OCI-LY1 (cell line): ENCODE results near the gene SEPTIN5.

ENCODE experiments used
- H2AFZ ChIP-seq: fragments of 200-600 bp; sonication (generic), shearing (Covaris generic); 2 replicates; pipeline ENCODE4 v1.6.0; 2014; ENCODE audit warnings: antibody characterized with exemption, mild to moderate bottlenecking, low read length
- H3F3A ChIP-seq: fragments of 200-600 bp; sonication (generic), shearing (Covaris generic); 2 replicates; pipeline ENCODE4 v1.6.0; 2014; ENCODE audit warnings: mild to moderate bottlenecking, antibody characterized with exemption, low read length, moderate library complexity; ENCODE audit not compliant: insufficient read depth
- H3K27ac ChIP-seq: fragments of 200-600 bp; sonication (generic); 2 replicates; pipeline ENCODE4 v1.5.1; 2014; ENCODE audit warnings: low read length, mixed run types, mild to moderate bottlenecking, low read depth; ENCODE audit not compliant: poor library complexity, severe bottlenecking
- H3K27me3 ChIP-seq: fragments of 200-600 bp; sonication (generic); 2 replicates; pipeline ENCODE4 v1.6.0; 2014; ENCODE audit warnings: antibody characterized with exemption, mild to moderate bottlenecking, low read length, moderate library complexity; ENCODE audit not compliant: insufficient read depth
- H3K36me3 ChIP-seq: fragments of 200-600 bp; sonication (generic); 2 replicates; pipeline ENCODE4 v1.6.1; 2014; ENCODE audit warnings: mild to moderate bottlenecking, antibody characterized with exemption, low read length, moderate library complexity, mixed read lengths; ENCODE audit not compliant: insufficient read depth
- H3K4me1 ChIP-seq: fragments of 200-600 bp; sonication (generic); 2 replicates; pipeline ENCODE4 v1.5.1; 2014; ENCODE audit warnings: mild to moderate bottlenecking, low read length, moderate library complexity; ENCODE audit not compliant: insufficient read depth, severe bottlenecking
- H3K4me2 ChIP-seq: fragments of 200-600 bp; sonication (generic), shearing (Covaris generic); 2 replicates; pipeline ENCODE4 v1.6.1; 2014; ENCODE audit warnings: low read length
- H3K4me3 ChIP-seq: fragments of 200-600 bp; sonication (generic); 2 replicates; pipeline ENCODE4 v1.5.1; 2014; ENCODE audit warnings: low read length, low read depth, mild to moderate bottlenecking, mixed read lengths; ENCODE audit not compliant: poor library complexity, severe bottlenecking
- H3K79me2 ChIP-seq: fragments of 200-600 bp; shearing (Covaris generic); 2 replicates; pipeline ENCODE4 v1.6.1; 2016; ENCODE audit warnings: mixed run types, low read length, mixed read lengths; ENCODE audit not compliant: insufficient read depth
- H3K9ac ChIP-seq: fragments of 200-600 bp; sonication (generic), shearing (Covaris generic); 2 replicates; pipeline ENCODE4 v1.6.1; 2014; ENCODE audit warnings: mild to moderate bottlenecking, low read length, mixed read lengths
- H3K9me2 ChIP-seq: fragments of 200-600 bp; sonication (generic), shearing (Covaris generic); 2 replicates; pipeline ENCODE4 v1.6.1; 2014; ENCODE audit warnings: low read depth, mild to moderate bottlenecking, low read length, mixed read lengths
- H3K9me3 ChIP-seq: fragments of 200-600 bp; shearing (Covaris generic); 2 replicates; pipeline ENCODE4 v1.6.1; 2014; ENCODE audit warnings: low read length, mixed read lengths
- H4K20me1 ChIP-seq: fragments of 200-600 bp; sonication (generic), shearing (Covaris generic); 2 replicates; pipeline ENCODE4 v1.6.0; 2016; ENCODE audit warnings: mild to moderate bottlenecking, low read length; ENCODE audit not compliant: insufficient read depth
- CTCF ChIP-seq: fragments of 200-600 bp; sonication (generic), shearing (Covaris generic); IDR thresholded peaks from 2 replicates; pipeline ENCODE4 v1.5.1; 2017; ENCODE audit warnings: mild to moderate bottlenecking, antibody characterized with exemption, low read length, moderate library complexity, mixed read lengths
- EZH2 ChIP-seq: fragments of 200-600 bp; sonication (generic), shearing (Covaris generic); IDR thresholded peaks from 2 replicates; pipeline ENCODE4 v1.8.0; 2017; ENCODE audit warnings: borderline replicate concordance, mixed run types, mild to moderate bottlenecking, antibody characterized with exemption, low read length, moderate library complexity, mixed read lengths

Gene SEPTIN5

GRCh38 chr22:19745155-19746101 is 31.1 kb downstream of the SEPTIN5 start:
- no peak overlapping the region for H3K4me3 ChIP-seq
- H2AFZ ChIP-seq = no peak overlapping the region
- TF ChIP-seq EZH2 (no peak), CTCF (no peak)
- no peaks in the 10 kb centered on the region for H3K4me1 ChIP-seq
- no peaks in the 10 kb centered on the region for H3K9me3 ChIP-seq
- H3K27ac ChIP-seq = no peak overlapping the region
- H3K27me3 ChIP-seq = peaks cover 25% of the 10 kb centered on the region
- no peaks in the 10 kb centered on the region for H3K79me2 ChIP-seq
- no peak overlapping the region for H3K9ac ChIP-seq
- H3K36me3 ChIP-seq = no peaks in the 10 kb centered on the region
- H3K4me2 ChIP-seq = no peak overlapping the region
- H3K9me2 ChIP-seq = no peaks in the 10 kb centered on the region
- no peaks in the 10 kb centered on the region for H3F3A ChIP-seq
- no peaks in the 10 kb centered on the region for H4K20me1 ChIP-seq

- H3K4me2 ChIP-seq = no peak overlapping the region
- no peak overlapping the region for H3K9ac ChIP-seq
- no peaks in the 10 kb centered on the region for H4K20me1 ChIP-seq
- no peaks in the 10 kb centered on the region for H3K36me3 ChIP-seq
- H3K9me3 ChIP-seq = no peaks in the 10 kb centered on the region
- H3F3A ChIP-seq = no peaks in the 10 kb centered on the region
- peaks cover 28% of the 10 kb centered on the region for H3K27me3 ChIP-seq
- no peak overlapping the region for H3K4me3 ChIP-seq
- no peaks in the 10 kb centered on the region for H3K79me2 ChIP-seq
- H2AFZ ChIP-seq = no peak overlapping the region
- H3K27ac ChIP-seq = no peak overlapping the region
- no peaks in the 10 kb centered on the region for H3K9me2 ChIP-seq
- H3K4me1 ChIP-seq = no peaks in the 10 kb centered on the region
- TF ChIP-seq CTCF = no peak
- TF ChIP-seq EZH2 = no peak
Measured at GRCh38 chr22:19746726-19747125, 32.4 kb downstream of the SEPTIN5 start.

GRCh38 chr22:19747551-19747950 is 33.2 kb downstream of the SEPTIN5 start:
- no peaks in the 10 kb centered on the region for H4K20me1 ChIP-seq
- no peak overlapping the region for H3K4me3 ChIP-seq
- no peaks in the 10 kb centered on the region for H3K4me1 ChIP-seq
- H3K4me2 ChIP-seq = no peak overlapping the region
- H3K79me2 ChIP-seq = no peaks in the 10 kb centered on the region
- no peaks in the 10 kb centered on the region for H3K36me3 ChIP-seq
- peaks cover 28% of the 10 kb centered on the region for H3K27me3 ChIP-seq
- no peaks in the 10 kb centered on the region for H3F3A ChIP-seq
- H3K9me3 ChIP-seq = no peaks in the 10 kb centered on the region
- H3K27ac ChIP-seq = no peak overlapping the region
- no peaks in the 10 kb centered on the region for H3K9me2 ChIP-seq
- H3K9ac ChIP-seq = no peak overlapping the region
- no peak overlapping the region for H2AFZ ChIP-seq
- TF ChIP-seq EZH2 (no peak), CTCF (no peak)
